Omental fat pad (tissue), 4 donors: ENCODE results near the gene NFIX. TPM values are rescaled to one million over a fixed set of nuclear protein-coding genes. Genes with fewer than 3 reads are reported as not detected.
"Not testable (repeated sequence)": the region's sequence is repeated elsewhere in the genome, so short reads cannot be mapped to it uniquely, and the experiment has no call there.

ENCODE experiments used
- ATAC-seq: fragments of 150-250 bp; one replicate; pipeline ENCODE4 v1.9.1; 2016; ENCODE audit warnings: mild to moderate bottlenecking, moderate library complexity; ENCODE audit not compliant: low FRiP score
- DNase-seq: peaks from one replicate; pipeline ENCODE4 v3.0.0-alpha.2; 2019; ENCODE audit warnings: low spot score
- CTCF ChIP-seq, 3 donors: fragments of 450-650 bp; IDR thresholded peaks; one replicate each; pipeline ENCODE4 v1.5.1; 2016 to 2017; ENCODE audit warnings: antibody characterized with exemption in 3 of 3, mild to moderate bottlenecking in 3 of 3, moderate library complexity in 2 of 3
- total RNA-seq, 4 donors: library from RNA; depleted of rRNA; stranded (reverse); fragments of >200 nt; gene quantifications; one replicate each; pipeline ENCODE4 v1.1.0, GENCODE V29; 2016

The NFIX gene
- total RNA-seq, 4 donors from 2014 or later: 39.5 to 53.1 (median 43.0) TPM

GRCh38 chr19:12948612-12949362 is 46.5 kb upstream of the NFIX start:
- no peak for DNase-seq
- TF ChIP-seq CTCF (IDR thresholded peaks at IDR 0.05): no peak
- ATAC-seq: no peak

- ATAC-seq (no peak), DNase-seq (no peak)
- no peak for TF ChIP-seq CTCF (IDR thresholded peaks at IDR 0.05)
Observed at GRCh38 chr19:12949363-12950283, 45.7 kb upstream of the NFIX start.

- not testable (repeated sequence) for DNase-seq, ATAC-seq
Observed at GRCh38 chr19:12952050-12952449, 43.2 kb upstream of the NFIX start.

- ATAC-seq: no peak
- no peak for TF ChIP-seq CTCF (IDR thresholded peaks at IDR 0.05)
- DNase-seq: no peak
Observed at GRCh38 chr19:12952488-12953137, 42.7 kb upstream of the NFIX start.

DNA sequence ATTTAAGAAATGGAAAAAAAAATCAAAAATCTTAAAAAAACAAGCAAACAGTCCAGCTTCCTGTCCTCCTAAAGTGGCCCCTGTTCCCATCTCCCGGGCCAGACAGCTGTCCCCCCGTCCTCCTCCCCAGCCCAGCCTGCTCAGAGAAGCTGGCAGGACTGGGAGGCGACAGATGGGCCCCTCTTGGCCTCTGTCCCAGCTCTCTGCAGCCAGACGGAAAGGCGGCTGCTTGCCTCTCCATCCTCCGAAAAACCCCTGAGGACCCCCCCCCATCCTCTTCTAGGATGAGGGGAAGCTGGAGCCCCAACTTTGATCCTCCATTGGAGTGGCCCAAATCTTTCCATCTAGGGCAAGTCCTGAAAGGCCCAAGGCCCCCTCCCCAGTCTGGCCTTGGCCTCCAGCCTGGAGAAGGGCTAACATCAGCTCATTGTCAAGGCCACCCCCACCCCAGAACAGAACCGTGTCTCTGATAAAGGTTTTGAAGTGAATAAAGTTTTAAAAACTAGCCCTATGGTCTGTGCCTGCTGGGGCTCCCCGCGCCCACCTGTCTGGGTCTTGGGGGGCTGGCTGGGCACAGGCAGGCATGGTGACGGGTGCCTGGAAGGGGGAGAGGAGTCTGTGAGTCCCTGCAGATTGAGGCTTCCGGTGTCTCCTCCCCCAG is 42.0 kb upstream of the NFIX start:
- TF ChIP-seq CTCF (IDR thresholded peaks at IDR 0.05): no peak
- DNase-seq (no peak), ATAC-seq (no peak)

DNA sequence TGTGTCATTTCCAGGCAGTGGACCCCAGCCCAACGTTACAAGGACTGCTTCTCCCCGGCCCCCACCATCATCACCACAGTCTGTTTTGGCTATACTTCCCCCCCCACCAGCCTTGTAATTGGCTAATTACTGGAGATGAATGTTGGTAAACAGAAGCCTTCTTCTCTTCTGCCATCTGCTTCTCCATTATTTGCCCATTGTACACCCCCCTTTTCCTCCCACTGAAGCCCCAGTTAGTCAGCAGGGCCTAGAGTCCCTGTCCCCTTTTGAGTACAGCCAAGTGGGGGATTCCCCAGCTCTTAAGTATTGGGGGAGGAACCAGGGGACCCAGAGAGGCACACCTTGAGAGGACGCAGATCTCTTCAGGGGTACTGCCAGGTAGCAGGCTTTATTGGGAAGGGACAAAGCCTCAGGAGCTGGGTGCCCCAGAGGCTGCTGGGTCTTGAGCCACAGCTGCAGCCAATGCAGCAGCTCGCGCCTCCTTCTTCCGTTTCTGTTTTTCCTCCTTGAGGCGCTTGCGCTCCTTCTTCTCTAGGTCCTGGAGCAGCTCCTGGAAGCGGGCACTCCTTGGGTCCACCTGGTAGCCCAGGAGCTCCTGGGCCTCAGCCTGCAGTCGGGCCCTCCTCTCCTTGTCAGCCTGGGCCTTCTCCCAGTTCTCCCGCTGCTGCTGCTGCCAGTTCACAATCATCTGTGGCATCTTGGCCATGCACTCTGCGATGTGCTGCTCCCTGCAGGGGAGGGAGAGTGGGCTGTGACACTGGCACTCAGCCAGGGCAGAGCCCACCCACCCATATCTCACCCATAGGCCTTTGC is 41.3 kb upstream of the NFIX start:
- no peak for DNase-seq
- TF ChIP-seq CTCF (IDR thresholded peaks at IDR 0.05): no peak
- no peak for ATAC-seq
